ENCODE measurements around the gene BPIFB1. TPM values are rescaled to one million over a fixed set of nuclear protein-coding genes. Genes with fewer than 3 reads are reported as not detected.
A peak's percentile ranks its signal among the peaks of the same experiment; 100 is the strongest.

Gene BPIFB1
- total and polyA plus RNA-seq, 2 of the 8 experiments (the other 6 are each of a cell fraction or from before 2014, with no cell fraction given) = not detected

GRCh38 chr20:33336375-33336774 lies 53.4 kb downstream of the BPIFB1 start:
- no peak overlapping the region for H2BK20ac ChIP-seq (ENCODE audit: low read length)
- TF ChIP-seq KDM1A (IDR thresholded peaks at IDR 0.05; ENCODE audit: borderline replicate concordance, low read length) (0 out of 2 replicates have a peak, but pooled peaks have one; percentile 18), RNF2 (IDR thresholded peaks at IDR 0.05; ENCODE audit: borderline replicate concordance, low read depth, low read length, missing control alignments, poor library complexity, severe bottlenecking) (no peak)
- H3K27ac ChIP-seq (ENCODE audit: low read depth, low read length) = no peak overlapping the region
- ChIA-PET POLR2A (ENCODE audit: partially characterized antibody) (no interaction called here), CTCF (ENCODE audit: partially characterized antibody) (interaction anchor here (1.0 to 1.4 kb wide), 2 partner anchors 9 to 121 kb away, joined by 3 read pairs; no protein-coding TSS in a partner anchor)
- no peaks in the 10 kb centered on the region for H3K36me3 ChIP-seq (ENCODE audit: control insufficient read depth in 2 of 4, insufficient read depth in 4 of 4, low read length in 3 of 4)
- H2BK15ac ChIP-seq (ENCODE audit: low read length) = no peak overlapping the region
- H3K79me1 ChIP-seq (ENCODE audit: low read depth, low read length) = no peaks in the 10 kb centered on the region
- 95% methylated on average over 3 of the region's 3 CpGs; no CpG with 5 or more reads in 1 of the 2 experiments for WGBS, 2 experiments (ENCODE audit: extremely low coverage in 1 of 2, insufficient coverage in 1 of 2, insufficient read length in 1 of 2, insufficient replicate concordance in 2 of 2, low coverage in 1 of 2, low lambda C conversion rate in 2 of 2, missing lambda C conversion rate in 1 of 2)
- no peak overlapping the region for H3K18ac ChIP-seq (ENCODE audit: extremely low read depth, low read length)
- H3K27me3 ChIP-seq (replicated peaks in 1 of 4; ENCODE audit: control insufficient read depth in 3 of 4, extremely low read depth in 1 of 4, insufficient read depth in 3 of 4, low read length in 3 of 4) = no peaks in the 10 kb centered on the region
- no peak overlapping the region for H3K23ac ChIP-seq (ENCODE audit: insufficient read length)
- no peaks in the 10 kb centered on the region for H3K9me3 ChIP-seq (ENCODE audit: insufficient read depth in 2 of 2, low read depth in 1 of 2, low read length in 1 of 2)
- no peaks in the 10 kb centered on the region; a peak in 1 of 7 replicates for H3K4me1 ChIP-seq (replicated peaks in 1 of 4; ENCODE audit: control insufficient read depth in 3 of 4, insufficient read depth in 4 of 4, low read length in 3 of 4)
- no peaks in the 10 kb centered on the region for H3K79me2 ChIP-seq (ENCODE audit: control insufficient read depth in 1 of 2, insufficient read depth in 2 of 2, low read length in 2 of 2)
- H3K23me2 ChIP-seq (ENCODE audit: low read depth, low read length) = peaks cover 6% of the 10 kb centered on the region; the same call in 1 of the 2 replicates
- no peak overlapping the region for H3K4ac ChIP-seq (replicated peaks; ENCODE audit: insufficient read length, low read depth, low read length)
- no peak overlapping the region for H2BK5ac ChIP-seq (ENCODE audit: low read depth, low read length)
- no peak overlapping the region for H2BK120ac ChIP-seq (replicated peaks; ENCODE audit: low read depth, low read length)
- H2AK5ac ChIP-seq (ENCODE audit: low read depth, low read length) = no peak overlapping the region
- no peak for DNase-seq (ENCODE audit: low read depth in 1 of 2, low spot score in 2 of 2)
- H4K91ac ChIP-seq (replicated peaks; ENCODE audit: insufficient read length, low read length) = no peak overlapping the region
- H3K56ac ChIP-seq (replicated peaks; ENCODE audit: insufficient read length, low read depth, low read length) = no peak overlapping the region
- H4K20me1 ChIP-seq (replicated peaks in 1 of 2; ENCODE audit: control insufficient read depth in 1 of 2, insufficient read depth in 2 of 2, low read length in 2 of 2) = peaks cover 0 to 2% of the 10 kb centered on the region in 2 experiments
- no peak overlapping the region for H4K8ac ChIP-seq (ENCODE audit: extremely low read depth, insufficient read depth, low read length)
- no peak overlapping the region for H3K14ac ChIP-seq (ENCODE audit: insufficient read length)
- no peak overlapping the region for H4K5ac ChIP-seq (ENCODE audit: insufficient read length, low read depth, low read length)
- no peak overlapping the region for H3K9ac ChIP-seq (replicated peaks in 1 of 4; ENCODE audit: extremely low read depth in 1 of 4, low read depth in 3 of 4, low read length in 3 of 4)
- no peak overlapping the region for H2AFZ ChIP-seq (ENCODE audit: low read length)
- no peak overlapping the region for H3K4me3 ChIP-seq (ENCODE audit: extremely low read depth in 1 of 4, insufficient read depth in 2 of 4, low read depth in 3 of 4, low read length in 4 of 4)
- FAIRE-seq = no peak
- H3K4me2 ChIP-seq (ENCODE audit: insufficient read depth in 1 of 2, low read depth in 2 of 2, low read length in 2 of 2) = no peak overlapping the region
- no peak overlapping the region for H2BK12ac ChIP-seq (ENCODE audit: low read depth, low read length)

Measured in H1 (cell line).